Middle frontal gyrus (tissue), 1 donor: ENCODE measurements around the gene TLX1.

Experiments
- DNase-seq: peaks from one replicate; pipeline ENCODE4 v3.0.0-alpha.2; 2015; ENCODE audit warnings: low spot score; ENCODE audit errors: extremely low spot score

TLX1 gene

DNA sequence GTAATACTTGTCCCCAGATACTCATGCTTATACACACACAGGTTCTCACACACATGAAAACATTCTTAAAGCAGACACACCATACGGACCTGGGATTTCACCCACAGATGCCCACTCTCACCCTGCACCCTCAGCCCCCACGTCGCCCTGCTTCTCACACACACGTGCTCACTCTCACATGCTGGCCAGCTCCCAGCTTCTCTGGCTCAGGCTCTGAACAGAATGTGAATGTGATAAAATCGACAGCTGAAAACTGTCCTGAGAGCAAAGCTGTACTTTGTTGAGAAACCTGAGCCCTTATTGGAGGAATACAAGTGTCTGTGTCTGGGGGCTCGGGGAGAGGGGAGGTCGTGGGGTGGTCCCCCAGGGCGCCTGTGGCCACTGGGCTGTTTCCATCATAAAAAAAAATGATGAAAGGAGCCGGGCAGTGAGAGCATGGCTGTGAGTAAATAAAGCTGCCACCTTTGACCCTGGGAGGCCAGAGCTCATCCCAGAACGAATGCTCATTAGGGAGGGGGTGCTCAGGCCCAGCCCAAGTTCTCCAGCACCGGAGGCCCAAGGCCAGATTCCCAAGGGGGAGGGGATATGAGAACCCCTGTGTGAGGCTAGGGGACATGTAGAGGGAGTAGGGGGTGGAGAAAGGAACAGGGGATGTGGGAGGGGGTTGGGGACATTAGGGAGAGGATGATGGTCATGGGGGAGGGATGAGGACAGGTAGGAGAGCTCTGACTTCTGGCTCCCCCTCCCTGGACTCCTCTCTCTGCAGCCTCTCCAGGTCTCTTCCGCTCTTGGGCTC lies 18.1 kb upstream of the TLX1 start:
- DNase-seq, result no peak

DNA sequence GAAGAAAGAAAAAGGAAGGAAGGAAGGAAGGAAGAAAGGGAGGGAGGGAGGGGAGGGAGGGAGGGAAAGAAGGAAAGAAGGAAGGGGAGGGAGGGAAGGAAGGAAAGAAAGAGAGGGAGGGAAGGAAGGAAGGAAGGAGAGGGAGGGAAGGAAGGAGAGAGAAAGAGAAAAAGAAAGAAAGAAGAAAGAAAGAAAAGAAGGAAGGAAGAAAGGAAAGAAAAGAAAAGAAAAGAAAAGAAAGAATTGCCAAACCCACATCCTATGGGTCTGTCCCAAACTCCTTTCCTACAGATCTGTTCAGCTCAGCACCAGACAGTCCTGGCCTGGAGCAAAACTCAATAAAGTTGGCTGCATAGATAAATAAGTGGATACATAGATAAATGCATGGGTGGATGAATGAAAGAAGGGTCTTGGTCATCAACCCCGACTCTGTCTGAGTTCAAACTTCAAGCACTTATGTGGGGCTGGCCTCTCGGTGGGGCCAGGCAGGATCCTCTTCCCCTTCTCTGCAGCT lies 17.2 kb upstream of the TLX1 start:
- DNase-seq, result no peak

DNA sequence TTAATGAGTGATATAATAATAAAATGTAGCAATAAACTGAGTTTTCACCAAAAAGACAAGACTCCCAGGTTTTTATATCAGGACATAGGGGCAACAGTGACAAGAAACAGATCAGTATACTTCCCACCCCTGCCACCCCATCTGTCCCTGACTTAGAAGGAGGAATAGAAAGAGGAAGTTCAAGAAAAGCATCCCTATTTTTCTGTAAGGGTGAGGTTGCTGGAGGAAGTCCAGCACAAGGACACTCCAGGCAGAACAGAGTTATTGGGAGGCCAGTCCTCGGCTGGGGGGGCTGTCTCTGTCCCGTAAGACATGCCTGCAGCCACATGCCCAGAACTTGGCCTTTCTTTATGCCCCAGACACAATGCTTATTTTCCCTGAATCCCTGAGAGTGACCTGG lies 16.5 kb upstream of the TLX1 start:
- no peak for DNase-seq

- DNase-seq, result no peak
These were observed 14.3 kb upstream of the TLX1 start for GRCh38 chr10:101116754-101117153.

- DNase-seq, result no peak
These were observed 13.1 kb upstream of the TLX1 start for GRCh38 chr10:101118031-101118430.

DNA sequence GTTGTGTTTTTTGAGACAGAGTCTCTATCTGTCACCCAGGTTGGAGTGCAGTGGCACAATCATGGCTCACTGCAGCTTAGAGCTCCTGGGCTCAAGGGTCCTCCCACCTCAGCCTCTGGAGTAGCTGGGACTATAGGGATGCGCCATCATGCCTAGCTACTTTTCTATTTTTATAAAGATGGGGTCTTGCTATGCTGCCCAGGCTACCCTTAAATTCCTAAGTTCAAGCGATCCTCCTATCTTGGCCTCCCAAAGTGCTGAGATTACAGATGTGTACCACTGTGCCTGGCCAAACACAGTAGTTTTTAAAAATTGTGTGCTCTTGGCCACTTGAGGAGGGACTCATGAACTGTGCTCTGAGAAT lies 10.6 kb upstream of the TLX1 start:
- no peak for DNase-seq

- no peak for DNase-seq
These were observed 10.0 kb upstream of the TLX1 start for GRCh38 chr10:101120884-101121653.

DNA sequence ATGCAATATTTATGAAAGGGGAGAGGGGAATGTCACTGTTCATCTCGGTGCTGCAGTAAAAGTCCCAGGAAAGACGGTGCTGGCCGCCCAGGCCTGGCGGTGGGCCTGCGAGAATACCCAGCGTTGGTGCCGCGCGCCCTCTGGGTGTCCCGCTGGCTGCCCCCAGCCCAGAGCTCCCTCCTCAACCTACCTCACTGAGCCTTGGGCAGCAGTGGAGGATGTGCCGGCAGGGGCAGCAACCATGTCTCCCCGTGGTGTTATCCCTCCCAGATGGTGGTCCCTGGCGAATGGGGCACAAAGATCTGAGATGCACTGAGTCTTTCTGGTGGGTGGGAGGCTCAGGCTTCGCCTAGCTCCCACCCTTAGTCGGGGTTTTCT lies 9.5 kb upstream of the TLX1 start:
- no peak for DNase-seq

GRCh38 chr10:101122270-101123084 lies 8.6 kb upstream of the TLX1 start:
- DNase-seq, result no peak

DNA sequence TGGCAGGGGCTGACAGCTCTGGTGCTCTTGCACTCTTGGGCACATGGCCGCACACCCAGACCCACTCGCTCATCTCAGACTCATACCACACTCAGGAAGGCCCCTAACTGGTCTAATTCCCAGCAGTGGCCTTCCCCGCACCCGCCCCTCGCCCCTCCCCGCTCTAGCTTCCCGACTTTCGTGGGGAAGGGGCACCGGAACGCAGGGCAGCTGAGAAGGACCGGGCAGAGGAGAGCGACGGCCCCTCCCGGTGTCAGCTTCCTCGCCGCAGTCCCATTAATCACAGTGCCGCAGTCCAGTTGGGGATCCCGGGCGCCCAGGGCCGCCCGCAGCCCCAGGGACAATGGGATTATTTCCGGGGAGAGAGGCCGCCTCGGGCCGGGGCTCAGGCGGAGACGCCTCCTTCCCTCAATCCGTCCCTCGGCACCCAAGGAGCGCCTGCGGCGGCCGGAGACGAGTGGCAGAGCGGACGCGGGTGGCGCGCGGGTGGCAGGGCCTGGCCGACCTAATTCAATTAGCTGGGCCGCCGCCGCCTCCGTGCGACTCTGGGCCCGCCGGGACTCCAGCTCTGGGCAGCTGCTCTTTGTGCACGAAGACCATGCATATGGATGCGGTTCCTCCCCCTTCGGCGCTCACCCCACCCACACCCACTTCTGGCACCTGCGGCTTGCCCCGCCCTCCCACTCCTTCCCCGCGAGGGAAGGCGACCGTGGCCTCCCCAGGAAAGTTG lies 7.8 kb upstream of the TLX1 start:
- DNase-seq, result no peak

DNA sequence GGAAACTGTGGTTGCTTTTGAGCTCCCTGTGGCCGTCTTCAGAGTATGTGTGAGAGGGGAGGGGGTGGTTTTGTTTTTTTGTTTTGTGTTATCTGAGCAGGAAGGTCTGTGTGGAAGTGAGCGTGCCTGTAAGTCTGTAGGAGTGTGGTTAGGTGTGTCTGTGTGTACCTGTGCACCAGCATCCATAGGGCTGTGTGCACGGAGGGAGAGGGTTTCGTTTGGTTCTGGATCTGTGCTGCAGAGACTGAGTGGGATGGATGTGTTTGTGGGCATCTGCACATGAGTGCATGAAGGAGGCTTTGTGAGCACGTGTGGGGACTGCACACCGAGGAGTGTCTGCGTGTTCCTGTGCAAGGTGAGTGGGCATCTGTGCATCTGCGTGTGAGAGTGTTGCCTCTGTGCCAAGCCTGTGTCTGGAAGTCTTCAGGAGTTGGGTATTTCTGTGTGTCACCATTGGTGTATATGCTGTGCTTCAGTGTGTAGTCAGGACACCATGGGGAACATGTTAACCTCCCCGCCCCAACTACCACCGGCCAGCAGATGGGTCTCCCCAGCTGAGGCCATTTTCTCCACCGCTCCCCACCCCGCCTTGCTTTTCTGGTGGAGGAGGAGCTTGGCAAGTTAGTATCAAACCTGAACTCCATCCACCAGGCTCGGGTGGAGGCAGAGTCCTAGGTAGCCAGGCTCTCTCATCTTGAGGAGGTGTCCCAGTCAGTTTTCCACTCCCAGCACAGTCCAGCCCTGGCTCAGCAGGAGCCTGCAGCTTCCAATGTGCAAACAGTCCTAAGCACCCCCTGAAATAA lies 7.1 kb upstream of the TLX1 start:
- no peak for DNase-seq

DNA sequence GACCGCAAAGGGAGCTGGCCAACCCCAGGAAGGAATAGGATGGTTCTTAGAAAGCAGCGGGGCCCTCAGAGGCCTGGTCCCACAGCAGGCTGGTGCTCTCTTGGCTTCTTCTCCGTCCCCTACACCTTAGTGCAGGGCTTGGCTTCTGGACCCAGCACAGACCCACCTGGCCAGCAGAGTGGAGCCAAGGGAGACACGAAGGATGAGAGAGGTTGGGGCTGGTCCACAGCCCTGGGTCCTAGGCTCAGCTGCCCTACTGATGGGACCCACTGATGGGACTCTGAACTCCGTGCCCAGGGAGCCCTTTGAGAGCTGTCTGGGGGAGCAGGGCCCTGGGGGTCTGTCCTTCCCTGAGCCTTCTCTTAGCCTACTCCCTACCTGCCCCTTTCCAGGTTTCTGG lies 6.2 kb upstream of the TLX1 start:
- DNase-seq, result no peak

DNA sequence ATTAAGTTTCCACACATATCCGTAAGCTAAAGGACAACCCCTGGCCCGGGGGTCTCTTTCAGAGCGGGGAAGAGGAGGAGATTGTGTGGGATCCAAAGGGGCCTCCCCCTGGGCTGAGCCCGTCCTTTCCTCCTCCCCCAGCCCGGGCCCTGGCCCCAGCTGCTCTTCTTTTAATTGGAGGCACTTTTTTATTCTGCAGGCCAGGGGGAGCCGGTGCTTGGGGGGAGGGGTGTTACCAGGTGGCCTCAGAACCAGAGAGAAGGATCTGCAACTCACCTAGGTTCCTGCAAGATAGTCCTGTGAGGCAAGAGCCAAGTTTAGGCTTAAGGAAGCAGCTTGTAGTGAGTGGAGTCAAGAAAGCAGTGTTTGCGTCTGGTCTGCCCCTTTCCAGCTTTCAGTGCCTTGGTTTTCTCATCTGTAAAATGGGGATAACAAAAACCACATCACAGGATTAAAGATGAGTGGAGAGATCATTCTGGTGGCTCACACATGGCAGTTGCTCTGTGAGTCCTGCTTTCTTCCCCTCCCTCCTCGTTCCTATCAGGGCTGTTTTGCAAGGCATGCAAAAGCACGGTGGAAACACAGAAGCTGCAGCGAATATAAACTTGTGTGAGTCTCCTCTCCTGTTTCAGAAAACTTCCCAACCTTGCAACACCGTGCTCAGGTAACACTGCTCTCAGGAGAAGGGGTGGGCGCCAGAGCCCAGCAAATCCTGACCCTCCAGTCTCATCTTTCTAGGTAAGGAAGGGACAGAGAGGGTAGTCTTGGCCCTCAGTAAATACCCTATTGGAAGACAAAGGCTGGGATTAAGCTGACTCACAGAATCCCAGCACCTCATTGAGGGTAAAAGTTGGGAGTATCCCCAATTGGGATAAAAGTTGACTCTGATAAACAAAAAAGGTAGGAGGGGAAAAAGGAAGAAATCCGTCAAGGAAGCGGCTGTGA lies 4.1 kb upstream of the TLX1 start:
- DNase-seq, result no peak

DNA sequence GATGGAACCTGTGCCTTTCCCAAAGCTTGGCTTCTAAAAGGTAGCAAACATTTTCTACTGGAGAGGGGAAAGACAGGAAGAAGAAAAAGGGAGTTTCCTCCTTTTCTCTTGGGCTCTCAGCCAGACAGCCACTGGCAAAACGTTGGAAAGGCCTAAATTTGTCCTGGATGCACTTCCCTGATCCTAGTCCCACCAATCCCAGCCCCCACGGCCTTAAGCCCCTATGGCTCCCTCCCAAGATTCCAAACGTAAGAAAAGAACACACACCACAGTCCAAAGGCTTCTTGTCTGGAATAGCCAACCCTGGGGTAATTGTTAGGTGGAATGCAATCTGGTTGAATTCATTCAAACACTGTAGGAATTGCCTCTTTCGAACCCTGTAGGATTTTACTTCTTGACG lies 959 bp upstream of the TLX1 start:
- DNase-seq, result no peak

GRCh38 chr10:101131962-101132635 lies 999 bp downstream of the TLX1 start:
- DNase-seq, result no peak

DNA sequence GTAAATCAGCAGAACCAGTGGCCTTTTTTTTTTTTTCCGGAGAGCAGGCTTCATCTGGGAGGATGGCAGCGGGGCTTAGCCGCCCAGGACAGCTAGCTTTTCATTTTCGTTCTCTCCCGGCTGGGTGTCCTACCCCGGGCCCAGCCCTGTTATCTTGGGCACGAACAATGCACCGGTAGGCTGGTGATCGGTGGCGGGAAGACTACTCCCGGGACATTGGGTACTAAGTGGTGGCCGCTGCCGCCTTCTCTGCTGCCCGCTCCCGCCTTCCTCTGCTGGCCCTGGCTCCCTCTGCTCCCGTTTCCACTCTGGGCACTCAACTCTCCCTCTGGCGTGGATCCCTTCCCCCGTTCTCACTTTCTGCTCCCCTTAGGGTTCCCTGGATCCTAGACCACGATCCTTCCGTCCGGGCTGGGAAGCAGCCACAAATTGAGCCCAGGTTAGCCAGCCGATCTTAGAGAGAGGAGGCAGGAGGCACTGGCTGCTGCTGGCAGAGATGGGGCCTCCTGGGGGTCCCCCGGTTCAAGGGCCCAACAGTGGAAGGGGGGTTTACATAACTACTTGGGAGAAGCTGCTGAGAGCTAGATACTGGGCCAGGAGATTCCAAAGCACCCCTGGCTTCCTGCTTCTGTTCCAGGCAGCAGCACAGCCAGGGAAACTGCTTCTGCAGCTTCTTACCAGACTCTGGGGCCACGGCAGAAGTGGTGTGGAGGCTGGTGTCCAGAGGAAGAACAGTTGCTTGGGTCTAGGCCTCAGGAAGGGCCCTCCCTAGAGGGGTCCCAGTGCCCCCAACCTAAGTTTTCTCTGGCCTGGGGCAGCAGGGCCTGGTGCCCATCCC lies 1.8 kb downstream of the TLX1 start:
- no peak for DNase-seq

- DNase-seq, result no peak
These were observed 2.6 kb downstream of the TLX1 start for GRCh38 chr10:101133489-101134298.
